ENCODE data around the gene INHBB.

The INHBB gene

GRCh38 chr2:120398996-120399888 lies 53.3 kb downstream of the INHBB start:
- no peak overlapping the region for H3K4me3 ChIP-seq (replicated peaks; ENCODE audit: low read depth, low read length)
- TF ChIP-seq, protein P1, sequence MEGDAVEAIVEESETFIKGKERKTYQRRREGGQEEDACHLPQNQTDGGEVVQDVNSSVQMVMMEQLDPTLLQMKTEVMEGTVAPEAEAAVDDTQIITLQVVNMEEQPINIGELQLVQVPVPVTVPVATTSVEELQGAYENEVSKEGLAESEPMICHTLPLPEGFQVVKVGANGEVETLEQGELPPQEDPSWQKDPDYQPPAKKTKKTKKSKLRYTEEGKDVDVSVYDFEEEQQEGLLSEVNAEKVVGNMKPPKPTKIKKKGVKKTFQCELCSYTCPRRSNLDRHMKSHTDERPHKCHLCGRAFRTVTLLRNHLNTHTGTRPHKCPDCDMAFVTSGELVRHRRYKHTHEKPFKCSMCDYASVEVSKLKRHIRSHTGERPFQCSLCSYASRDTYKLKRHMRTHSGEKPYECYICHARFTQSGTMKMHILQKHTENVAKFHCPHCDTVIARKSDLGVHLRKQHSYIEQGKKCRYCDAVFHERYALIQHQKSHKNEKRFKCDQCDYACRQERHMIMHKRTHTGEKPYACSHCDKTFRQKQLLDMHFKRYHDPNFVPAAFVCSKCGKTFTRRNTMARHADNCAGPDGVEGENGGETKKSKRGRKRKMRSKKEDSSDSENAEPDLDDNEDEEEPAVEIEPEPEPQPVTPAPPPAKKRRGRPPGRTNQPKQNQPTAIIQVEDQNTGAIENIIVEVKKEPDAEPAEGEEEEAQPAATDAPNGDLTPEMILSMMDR (IDR thresholded peaks at IDR 0.05; ENCODE audit: low read depth, low read length, missing control alignments), result no peak
- DNase-seq (ENCODE audit: extremely low read depth, low read depth), result no peak

DNA sequence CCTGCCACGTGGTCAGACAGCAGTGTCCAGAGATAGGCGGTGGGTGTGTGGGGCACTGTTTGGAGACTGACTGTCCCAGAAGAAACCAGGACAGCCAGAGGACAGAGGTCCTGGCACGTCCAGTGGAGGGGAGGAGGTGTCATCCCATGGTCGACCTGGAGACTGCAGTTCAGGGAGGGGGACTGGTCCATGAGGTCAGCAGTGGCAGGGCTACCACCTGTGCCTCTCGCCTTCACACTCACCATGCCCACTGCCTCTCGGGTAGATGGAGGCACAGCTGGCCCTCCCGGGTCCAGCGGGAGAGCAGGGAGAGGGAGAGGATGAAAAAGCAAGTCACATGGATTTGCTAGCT lies 53.9 kb downstream of the INHBB start:
- DNase-seq (ENCODE audit: extremely low read depth, low read depth), result no peak
- H3K4me3 ChIP-seq (replicated peaks; ENCODE audit: low read depth, low read length), result no peak overlapping the region
- TF ChIP-seq, protein P1 (IDR thresholded peaks at IDR 0.05; ENCODE audit: low read depth, low read length, missing control alignments), result no peak

- H3K4me3 ChIP-seq (replicated peaks; ENCODE audit: low read depth, low read length), result no peak overlapping the region
- DNase-seq (ENCODE audit: extremely low read depth, low read depth), result no peak
- TF ChIP-seq, protein P1 (IDR thresholded peaks at IDR 0.05; ENCODE audit: low read depth, low read length, missing control alignments), result no peak
Measured at GRCh38 chr2:120400551-120400950, 54.6 kb downstream of the INHBB start.
